ENCODE data around the gene KLHL13.
"Not testable (repeated sequence)": the region's sequence is repeated elsewhere in the genome, so short reads cannot be mapped to it uniquely, and the experiment has no call there.

Gene KLHL13

DNA sequence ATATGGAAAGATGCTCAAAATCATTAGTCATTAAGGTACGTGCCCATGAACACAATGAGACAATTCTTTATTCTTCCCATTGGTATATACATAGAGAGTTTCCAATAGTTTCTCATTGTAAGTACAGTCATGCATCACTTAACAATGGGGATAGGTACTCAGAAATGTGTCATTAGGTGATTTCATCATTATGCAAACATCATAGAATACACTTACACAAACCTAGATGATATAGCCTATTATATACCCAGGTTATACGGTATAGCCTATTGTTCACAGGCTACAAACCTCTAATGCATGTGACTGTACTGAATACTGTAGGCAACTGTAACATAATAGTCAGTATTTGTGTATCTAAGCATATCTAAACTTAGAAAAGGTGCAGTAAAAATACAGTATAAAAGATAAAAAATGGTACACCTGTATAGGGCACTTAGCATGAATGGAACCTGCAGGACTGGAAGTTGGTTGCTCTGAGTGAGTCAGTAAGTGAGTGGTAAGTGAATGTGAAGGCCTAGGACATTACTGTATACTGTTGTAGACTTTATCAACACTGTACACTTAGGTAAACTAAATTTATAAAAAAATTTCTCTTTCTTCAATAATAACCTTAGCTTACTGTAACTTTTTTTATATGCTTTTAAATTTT lies 49.6 kb downstream of the KLHL13 start:
- no peak for DNase-seq

DNA sequence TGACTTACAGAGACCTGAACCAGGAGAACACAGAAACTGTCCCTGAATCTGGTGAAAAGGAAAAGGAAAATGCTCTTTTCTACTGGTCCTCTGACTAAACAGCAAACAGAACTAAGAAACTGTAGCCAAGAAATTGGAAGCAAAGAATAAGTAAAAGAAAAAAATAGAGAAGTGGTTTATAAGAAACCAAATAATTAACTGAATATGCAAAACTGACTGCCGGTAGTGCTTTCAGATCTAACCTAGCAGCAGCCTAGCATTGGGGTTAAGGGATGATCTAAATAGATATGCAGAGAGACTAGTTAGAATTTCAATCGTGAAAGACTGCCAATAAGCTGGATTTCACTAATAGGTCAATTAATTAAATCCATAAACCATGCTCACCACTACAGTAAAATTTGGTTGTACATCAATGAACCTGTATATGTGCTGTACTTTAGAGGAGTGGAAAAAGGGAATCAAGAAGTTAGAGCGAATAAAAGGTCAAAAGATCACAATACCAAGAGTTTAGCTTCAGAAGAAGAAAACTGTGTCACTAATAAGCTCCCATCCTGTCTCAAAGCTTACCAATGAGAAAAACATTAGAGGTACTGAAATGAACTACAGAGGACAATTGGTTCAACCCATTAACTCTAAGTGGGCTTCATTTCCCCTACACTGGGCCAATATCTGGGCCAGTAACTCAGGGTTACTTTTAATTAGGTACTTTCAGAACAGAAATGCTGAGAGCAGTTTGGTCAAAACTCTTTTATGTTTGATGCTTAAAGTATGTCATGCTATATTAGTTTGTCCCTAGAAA lies 53.6 kb downstream of the KLHL13 start:
- no peak for DNase-seq

DNA sequence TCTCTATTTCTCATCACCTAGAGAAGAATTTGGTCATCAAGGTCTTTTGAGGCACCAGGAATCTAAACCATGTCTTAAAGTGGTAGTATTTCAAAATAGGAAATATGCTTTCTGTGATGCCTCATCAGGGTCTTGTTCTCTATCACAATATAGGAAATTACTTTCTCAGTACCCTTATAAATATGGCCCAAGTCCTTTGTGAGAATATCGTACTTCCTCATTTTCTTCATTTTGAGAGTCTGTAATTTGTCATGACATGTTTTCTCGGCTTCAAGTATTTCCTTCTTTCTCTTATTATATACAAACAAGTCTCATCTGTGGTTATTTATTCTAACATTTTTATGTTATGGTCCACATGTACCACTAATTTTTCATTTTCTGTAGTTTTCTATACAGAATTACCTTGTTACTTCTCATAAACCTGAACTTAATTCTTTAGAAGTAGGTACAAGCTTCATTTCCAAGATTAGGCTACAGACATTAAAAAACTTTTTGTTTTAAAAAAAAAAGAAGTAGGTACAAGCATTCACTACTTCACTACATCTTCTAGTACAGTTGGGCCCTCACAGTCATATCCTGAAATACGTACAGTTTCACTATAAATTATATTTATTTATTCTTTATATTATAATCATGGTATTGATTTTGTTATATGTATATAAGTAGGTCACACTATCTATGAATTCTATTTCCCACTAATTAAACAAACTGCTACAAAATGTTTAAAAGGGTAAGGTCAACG lies 54.4 kb downstream of the KLHL13 start:
- DNase-seq, result no peak

DNA sequence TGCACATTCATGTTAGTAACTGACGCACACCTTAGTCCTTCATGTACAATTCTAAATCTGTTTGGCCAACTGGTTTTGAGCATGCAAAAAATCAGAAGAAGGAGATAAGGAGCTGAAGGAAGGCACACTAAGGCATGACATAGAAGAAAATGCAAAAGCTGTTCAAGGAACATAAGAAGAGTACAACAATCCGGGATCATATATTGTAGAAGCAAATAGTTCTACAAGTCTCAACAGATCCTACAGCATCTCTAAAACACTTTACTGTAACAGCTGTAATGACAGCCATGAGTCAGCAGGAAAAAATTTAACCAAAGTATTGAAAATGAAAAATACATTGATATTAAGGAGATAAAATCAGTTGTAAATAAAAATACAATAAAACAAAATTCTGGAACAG lies 57.7 kb downstream of the KLHL13 start:
- no peak for DNase-seq

DNA sequence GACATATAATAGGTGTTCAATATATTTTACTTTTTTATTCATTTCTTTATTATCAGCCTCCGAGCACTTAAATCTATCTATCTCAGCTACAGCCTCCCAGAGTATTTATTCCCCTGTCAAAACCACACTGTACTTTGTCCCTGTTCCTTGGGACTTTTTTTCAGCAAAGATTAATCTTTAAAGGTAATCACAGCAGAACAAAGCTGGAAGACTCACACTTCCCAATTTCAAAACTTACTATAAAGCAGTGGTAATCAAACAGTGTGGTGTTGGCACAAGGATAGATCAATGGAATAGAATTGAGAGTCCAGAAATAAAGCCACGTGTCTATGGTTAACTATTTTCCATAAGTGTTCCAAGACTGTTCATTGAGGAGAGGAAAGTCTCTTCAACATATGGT lies 59.7 kb downstream of the KLHL13 start:
- DNase-seq, result no peak

DNA sequence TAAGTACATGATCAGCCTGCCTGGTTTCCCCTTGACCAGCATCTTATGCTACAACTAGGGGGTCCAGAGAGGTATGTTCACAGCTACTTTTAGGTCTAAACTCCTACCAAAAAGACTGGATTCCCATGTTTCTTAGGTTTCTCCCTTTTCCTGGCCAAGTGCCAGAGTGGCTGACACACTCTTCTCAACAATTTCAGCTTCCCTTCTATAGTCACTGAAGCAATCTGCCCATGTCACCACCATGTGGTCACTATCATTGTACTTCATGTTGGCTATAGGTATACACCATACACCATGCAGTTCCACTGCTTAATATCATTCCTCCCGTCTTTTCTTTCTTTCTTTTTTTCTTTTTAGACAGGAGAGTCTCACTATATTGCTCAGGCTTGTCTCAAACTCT lies 66.9 kb downstream of the KLHL13 start:
- DNase-seq, result no peak

DNA sequence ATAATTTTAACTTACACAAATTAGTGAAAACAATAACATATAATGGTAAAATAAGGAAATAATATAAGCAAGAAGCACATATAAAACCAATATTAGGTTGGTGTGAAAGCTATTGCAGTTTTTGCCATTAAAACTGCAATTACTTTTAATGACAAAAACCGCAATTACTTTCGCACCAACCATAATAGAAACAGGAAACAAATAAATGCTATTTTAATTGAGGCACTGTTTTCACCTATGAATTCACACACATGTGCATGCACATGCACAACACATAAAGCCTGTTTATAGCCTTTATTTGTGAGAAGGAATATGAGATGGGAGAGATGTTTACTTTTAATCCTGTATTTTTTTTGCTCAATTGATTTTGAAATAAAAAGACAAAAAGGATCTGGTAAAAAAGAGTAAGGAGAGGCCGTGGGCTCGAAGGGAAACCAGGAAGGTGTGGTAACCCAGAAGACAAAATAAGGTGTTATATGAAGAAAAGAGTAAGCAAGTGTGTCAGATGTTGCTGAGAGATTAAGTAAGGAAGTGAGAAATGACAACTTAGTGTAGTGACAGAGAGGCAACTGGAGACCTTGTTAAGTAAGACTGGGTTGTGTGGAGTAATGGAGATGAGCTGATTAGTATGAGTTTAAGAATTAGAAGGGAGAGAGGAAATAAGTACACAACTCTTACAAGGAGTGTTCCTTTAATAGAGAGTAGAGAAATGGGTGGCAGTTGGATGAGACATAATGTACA lies 69.0 kb downstream of the KLHL13 start:
- DNase-seq, result no peak

DNA sequence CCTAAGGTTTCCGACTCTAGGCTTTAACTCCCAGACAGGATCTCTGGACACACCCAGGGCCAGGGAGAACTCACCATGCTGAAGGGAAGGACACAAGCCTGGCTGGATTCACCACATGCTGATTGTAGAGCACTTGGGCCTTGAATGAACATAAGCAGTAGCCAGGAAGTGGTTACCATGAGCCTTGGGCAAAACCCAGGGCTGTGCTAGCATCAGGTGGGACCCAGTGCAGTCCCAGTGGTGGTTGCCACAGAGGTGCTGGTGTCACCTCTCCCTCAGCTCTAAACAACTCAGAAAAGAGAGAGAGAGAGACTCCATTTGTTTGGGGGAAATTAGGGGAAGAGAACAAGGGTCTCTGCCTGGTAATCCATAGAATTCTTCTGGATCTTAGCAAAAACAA lies 77.0 kb downstream of the KLHL13 start:
- no peak for DNase-seq

DNA sequence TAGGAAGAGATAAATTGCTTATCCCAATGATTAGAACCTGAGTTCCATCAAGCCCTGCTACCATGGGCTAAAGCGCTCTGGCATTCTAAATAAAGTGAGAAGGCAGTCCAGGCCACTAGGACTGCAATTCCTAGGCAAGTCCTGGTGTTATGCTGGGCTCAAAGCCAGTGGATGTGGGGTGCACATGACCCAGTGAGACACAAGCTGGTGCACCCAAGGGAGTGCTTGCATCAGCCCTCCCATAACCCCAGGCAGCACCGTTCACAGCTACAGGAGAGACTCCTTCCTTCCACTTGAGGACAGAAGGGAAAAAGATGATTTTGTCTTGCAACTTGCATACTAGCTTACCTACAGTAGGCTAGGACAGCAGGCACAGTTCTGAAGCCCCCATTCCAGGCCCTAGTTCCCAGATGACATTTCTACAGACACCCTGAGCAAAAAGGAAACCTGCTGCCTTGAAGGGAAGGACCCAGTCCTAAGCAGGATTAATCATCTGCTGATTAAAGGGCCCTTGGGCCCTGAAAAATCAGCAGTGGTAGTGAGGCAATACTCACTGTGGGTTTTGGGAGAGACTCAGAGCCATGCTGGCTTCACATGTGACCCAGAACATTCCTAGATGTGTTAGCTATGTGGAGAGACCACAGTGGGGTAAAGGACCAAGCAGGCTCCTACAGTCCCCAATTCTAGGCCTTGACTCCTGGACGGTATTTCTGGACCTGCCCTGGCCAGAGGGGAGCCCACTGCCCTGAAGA lies 77.8 kb downstream of the KLHL13 start:
- DNase-seq, result no peak

DNA sequence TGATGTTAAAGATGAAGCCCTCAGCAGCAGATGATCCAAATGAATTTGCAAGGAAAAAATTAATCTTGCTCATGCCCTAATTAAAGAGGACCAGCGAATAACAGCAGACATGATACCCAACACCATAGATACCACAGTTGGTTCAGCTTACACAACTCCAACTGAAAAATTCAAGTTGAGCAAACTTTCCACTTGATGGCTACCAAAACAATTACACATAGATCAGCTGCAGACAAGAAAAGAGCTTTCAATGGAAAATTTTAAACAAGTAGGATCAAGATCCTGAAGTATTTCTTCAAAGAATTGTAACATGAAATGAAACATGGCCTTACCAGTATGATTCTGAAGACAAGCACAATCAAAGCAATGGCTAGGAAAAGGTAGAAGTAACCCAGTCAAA lies 90.0 kb downstream of the KLHL13 start:
- no peak for DNase-seq

DNA sequence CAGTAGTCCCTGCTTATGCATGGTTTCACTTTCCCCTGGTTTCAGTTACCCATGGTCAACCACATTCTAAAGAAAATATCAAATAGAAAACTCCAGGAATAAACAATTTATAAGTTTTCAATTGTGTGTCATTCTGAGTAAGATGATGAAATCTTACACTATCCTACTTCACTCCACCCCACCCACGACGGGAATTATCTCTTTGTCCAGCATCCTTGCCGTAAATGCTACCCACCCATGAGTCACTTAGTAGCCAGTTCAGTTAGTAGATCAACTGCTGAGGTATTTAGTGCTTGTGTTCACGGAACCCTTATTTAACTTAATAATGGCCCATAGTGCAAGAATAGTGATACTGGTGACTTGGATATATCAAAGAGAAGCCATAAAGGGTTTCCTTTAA lies 91.4 kb downstream of the KLHL13 start:
- no peak for DNase-seq

DNA sequence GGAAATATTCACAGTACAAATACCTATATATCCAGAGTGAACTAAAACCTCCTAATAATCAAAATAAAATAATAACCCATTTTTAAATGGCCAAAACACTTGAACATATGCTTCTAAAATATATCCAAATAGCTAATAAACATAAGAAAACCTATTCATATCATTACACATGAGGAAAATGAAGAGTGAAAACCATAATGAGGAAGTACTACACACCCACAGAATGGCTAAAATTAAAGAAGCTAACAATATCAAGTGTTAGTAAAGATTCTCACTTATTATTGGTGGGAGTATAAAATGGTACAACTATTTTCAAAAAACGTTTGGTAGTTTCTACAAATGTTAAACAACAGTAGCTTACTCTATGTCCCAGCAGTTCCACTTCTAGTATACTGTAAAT lies 92.1 kb downstream of the KLHL13 start:
- DNase-seq, result no peak

DNA sequence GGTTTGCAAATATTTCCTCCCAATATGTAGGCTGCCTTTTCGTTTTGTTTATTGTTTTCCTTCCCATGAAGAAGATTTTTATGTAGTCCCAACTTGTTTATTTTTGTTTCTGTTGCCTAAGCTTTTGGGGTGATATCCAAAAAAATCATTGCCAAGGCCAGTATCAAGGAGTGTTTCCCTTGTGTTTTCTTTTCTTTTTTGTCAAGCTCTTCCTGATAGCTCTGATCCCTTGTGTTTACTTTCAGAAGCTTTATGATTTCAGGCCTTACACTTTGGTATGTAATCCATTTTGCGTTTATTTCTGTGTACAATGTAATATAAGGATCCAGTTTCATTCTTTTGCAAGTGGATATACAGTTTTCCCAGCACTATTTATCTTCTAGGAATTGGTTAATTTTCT lies 93.9 kb downstream of the KLHL13 start:
- DNase-seq, result no peak

DNA sequence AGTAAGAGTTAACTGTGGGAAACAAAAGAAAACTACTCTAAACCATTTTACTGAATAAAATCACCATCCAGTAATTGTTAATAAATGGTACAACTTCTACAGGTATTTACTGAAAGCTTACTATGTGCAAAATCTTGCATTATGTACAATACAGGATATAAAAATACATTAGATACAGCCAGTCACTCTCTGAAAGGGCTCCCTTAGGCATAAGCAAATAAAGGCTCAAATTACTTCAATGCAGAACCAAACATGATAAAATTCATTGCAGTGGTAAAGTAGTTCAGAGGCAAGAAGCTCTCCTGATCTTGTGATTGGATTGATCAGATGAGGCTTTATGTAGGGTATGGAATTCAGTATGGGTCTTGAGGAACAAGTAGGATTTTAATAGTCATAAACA lies 100.2 kb downstream of the KLHL13 start:
- DNase-seq, result no peak

DNA sequence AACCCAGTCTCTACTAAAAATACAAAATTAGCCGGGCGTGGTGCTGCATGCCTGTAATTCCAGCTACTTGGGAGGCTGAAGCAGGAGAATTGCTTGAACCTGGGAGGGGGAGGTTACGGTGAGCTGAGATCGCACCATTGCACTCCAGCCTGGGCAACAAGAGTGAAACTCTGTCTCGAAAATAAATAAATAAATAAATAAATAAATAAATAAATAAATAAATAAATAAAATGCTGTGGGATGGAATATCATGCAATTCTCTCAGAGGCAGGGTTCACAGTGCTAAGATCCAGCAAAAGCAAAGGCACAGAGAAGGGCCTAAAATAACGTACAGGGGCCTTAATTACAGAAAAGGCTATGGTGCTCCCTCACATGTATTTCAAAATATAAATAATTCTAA lies 114.2 kb downstream of the KLHL13 start:
- DNase-seq, result not testable (repeated sequence)

DNA sequence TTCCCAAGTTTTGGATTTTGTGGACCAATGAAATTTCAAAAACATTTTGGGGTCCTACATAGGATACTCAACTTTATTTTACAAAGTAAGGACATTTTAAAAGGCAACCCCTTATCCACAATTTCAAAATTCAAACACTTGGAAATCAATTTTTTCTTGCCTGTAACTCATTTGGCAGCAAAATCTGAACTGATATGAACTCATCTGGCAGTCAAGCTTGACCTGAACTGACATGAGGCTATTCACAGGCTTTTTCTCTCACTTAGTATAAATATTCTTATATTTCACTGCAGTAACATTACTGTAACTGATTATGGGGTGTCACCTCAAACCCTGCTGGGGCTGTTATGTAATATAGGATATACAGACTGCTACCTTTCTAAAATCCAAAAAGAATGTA lies 116.1 kb downstream of the KLHL13 start:
- no peak for DNase-seq

DNA sequence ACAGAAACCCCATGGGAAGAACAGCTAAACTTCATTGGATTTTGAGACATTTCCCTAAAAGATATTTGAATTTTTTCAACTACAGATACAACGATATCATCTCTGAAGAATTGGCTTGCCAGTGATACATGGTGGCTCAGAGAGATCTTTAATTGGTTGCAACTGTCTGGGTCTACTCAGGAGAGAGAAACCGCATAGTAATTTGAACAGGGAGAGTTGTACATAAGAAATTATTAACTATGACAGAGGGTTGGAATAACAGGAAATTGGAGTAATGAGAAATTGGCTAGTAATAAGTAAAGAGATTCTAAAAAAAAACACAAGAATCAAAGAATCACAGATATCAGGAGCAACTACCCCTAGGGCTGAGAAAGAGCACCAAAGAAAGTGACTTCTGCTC lies 118.4 kb downstream of the KLHL13 start:
- DNase-seq, result no peak

DNA sequence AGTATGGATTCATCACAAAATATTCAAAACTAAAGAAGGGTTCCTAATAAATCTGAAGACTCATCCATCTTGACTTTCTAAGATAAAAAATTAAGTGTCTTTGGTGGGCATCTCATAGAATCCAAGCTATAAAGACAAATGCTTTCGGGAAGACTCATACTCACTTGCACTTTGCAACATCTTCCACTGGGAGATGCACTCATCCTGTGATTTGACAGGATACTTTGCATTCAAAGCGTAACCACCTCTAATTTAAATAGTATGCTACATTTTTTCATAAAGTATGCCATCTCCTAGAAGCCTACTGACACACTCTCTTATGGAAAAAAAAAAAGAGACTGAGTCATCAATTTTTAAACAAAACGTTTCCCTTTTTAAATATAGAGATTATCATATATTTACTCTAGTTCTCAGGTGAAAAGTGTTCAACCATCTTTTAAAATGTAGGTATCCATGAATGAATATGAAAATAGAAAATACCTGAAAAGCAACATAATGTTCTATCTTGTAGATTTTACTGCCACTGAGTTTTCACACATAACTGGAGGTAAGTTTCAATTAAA lies 119.6 kb downstream of the KLHL13 start:
- DNase-seq, result no peak

DNA sequence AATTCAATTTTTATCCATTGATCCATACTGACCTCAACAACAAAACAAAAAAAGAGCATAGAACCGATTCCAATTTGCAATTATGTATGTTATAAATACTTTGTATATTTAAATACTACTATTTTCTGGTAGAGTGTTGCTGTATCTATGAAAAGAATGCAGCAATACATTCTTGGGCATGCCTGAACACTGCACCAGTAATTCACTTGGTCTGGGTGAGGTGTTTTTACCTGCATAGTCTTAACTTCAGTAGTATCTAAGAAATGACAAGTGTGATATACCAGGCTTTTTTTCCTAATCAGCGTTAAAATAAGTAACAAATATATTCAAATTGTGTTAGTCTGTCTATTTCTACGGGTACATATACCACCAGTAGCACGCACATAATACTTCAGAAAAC lies 120.2 kb downstream of the KLHL13 start:
- no peak for DNase-seq

DNA sequence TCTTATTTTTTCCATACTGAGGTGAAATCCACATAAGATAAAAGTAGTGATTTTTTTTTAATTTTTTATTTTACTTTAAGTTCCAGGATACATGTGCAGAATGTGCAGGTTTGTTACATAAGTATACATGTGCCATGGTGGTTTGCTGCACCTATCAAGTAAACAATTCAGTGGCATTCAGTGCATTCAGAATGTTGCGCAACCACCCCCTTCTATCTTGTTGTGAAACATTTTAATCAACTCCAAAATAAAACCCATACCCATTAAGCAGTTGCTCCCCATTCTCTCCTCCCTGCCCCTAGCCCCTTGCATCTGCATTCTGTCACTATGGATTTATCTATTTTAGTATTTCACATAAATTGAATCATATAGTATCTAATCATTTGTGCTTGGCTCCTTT lies 121.2 kb downstream of the KLHL13 start:
- no peak for DNase-seq

DNA sequence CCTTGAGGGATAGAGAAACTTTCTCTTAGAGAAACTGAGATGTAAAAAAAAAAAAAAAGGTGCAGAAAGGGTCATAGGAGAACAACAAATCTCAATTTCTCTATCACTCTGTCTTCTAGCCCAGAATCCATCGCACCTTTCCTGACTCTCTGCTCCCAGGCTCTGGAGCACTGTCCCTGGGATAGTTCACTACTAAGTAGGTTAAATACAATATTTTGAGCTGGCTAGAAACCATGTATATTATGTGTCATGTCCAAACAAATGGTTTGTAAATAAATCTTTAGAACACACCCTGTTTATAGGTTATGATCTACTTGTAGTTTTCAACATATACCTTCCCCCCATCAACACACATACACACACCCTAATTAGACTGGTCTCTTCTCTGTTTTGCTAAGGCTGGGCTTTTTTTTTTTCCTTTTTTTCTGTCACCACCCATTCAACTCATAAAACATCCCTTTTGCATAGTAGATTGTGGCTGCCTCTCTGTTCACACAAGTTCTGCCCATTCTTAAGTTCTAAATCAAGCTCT lies 124.4 kb downstream of the KLHL13 start:
- no peak for DNase-seq

DNA sequence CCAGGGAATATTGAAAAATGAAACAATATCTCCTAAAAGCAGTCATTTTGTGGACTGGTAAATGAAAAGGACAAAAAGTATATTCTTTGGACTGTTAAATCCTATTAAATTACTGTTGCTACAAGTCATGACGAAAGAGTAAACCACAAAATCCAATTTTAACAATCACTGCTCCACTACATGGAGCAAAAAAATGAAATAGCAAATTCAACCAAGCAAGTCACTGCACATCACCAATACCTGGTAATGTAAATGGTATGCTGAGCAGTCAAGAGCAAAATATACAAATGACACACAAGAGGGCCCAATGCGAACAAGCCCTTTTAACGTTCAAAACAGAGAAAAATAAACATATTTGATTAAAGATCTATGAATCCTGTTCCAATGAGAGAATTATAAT lies 126.2 kb downstream of the KLHL13 start:
- DNase-seq, result no peak
